Bronchial epithelial cell (primary cell): ENCODE results near the gene AMN. TPM values are rescaled to one million over a fixed set of nuclear protein-coding genes. Genes with fewer than 3 reads are reported as not detected.
A peak's percentile ranks its signal among the peaks of the same experiment; 100 is the strongest.

Experiments
- DNase-seq: peaks from one replicate; pipeline ENCODE4 v3.0.0-alpha.2; 2010; ENCODE audit warnings: low read depth
- FAIRE-seq: peaks from 2 replicates; lab custom pipeline; 2011; peaks lifted over from hg19 to GRCh38; lab: Jason Lieb, UNC
- H3K27me3 ChIP-seq: 2 replicates; pipeline ENCODE4 v1.5.1; 2011; ENCODE audit warnings: low read length; ENCODE audit not compliant: control insufficient read depth, insufficient read depth
- H3K36me3 ChIP-seq: 2 replicates; pipeline ENCODE4 v1.5.1; 2011; ENCODE audit warnings: low read length; ENCODE audit not compliant: control insufficient read depth, insufficient read depth
- H3K4me3 ChIP-seq: 2 replicates; pipeline ENCODE4 v1.5.1; 2011; ENCODE audit warnings: mild to moderate bottlenecking, low read depth, low read length, control low read depth
- CTCF ChIP-seq: IDR thresholded peaks from 2 replicates; pipeline ENCODE4 v1.5.1; 2011; ENCODE audit warnings: mild to moderate bottlenecking, moderate library complexity, low read length, control low read depth, inconsistent platforms; ENCODE audit not compliant: insufficient read depth, severe bottlenecking
- total RNA-seq: library from RNA; depleted of rRNA; stranded (reverse); fragments of >200 nt; gene quantifications from 2 replicates; pipeline ENCODE4 v1.2.1, GENCODE V29; 2014

Gene AMN
- total RNA-seq, 1 donor from 2014 or later, result 4.2 TPM

DNA sequence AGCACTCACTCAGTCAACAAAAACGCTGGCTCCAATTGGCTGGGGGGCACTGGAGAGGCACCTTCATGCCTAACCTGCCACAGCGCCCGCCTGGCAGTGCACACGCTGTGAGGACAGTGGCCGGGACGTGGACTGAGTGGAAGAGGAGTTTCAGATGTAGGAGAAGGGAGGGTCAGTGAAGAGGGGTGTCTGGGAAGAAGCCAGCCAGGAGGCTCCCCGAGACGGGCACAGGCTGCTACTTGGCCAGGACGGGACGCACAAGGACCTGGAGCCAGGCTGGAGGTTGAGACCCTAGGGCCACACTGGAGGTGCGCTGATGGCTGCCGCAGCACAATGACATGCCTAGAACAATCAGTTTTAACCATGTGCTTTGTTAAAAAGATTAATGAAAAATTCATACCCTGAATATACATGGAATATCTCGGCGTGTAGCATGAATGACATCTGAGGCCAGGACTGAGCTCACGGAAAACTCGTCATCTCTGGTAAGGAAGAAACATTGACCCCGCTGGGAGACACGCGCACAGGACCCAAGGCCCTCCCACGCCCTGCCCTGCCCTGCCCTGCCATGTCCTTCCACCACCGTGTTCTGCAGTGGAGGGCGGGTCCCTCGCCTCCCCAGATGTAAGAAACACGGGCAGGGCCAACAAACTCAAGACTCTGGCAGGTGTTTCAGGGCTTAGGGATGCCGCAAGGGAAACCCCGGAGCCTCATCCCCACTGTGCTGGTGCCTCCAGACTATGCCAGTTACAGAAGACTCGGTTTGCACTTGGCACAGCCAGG, 25.0 kb downstream of the AMN start:
- TF ChIP-seq CTCF, result no peak
- Histone ChIP-seq H3K4me3 (no peak overlapping the region), H3K36me3 (peaks cover 53% of the 10 kb centered on the region), H3K27me3 (no peaks in the 10 kb centered on the region)
- no peak for DNase-seq
- FAIRE-seq, result no peak

GRCh38 chr14:102948698-102949061, 26.2 kb downstream of the AMN start:
- H3K27me3 ChIP-seq, result no peaks in the 10 kb centered on the region
- DNase-seq, result no peak
- no peak for FAIRE-seq
- H3K36me3 ChIP-seq, result peaks cover 61% of the 10 kb centered on the region
- TF ChIP-seq CTCF, result no peak
- no peak overlapping the region for H3K4me3 ChIP-seq

DNA sequence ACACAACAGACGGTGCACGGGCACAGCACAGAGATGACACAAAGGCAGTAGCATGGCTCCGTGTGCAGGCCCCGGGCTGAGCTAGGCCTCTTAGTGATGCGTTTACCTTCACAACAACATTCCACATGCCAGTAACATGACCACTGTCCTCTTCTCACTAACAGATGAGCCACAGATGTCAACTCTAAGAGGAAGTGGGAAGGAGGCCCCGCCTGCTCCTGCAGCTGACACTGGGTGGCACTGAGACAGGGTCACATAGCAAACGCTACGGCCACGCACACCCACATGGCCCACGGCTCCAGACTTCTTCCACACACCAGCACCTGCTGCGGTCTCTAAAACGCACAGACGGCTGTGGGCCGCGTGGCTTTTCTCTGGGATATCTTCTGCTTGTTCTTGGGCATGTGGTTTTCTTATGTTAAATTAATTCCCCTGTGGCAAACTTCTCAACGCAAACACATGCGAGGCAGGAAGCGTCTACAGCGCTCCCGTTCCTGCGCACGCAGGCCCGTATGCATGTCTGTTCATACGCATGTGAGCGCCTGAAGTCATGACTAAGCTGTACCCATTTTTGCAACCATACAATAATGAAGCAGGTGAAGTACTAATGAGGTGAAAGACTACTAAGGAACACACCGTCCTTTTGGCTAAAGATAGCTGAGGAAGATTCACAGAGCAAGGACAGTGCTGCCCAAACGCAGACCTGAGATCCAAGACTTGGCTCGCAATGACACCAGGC, 26.8 kb downstream of the AMN start:
- peak; percentile 32 for FAIRE-seq
- DNase-seq, result no peak

DNA sequence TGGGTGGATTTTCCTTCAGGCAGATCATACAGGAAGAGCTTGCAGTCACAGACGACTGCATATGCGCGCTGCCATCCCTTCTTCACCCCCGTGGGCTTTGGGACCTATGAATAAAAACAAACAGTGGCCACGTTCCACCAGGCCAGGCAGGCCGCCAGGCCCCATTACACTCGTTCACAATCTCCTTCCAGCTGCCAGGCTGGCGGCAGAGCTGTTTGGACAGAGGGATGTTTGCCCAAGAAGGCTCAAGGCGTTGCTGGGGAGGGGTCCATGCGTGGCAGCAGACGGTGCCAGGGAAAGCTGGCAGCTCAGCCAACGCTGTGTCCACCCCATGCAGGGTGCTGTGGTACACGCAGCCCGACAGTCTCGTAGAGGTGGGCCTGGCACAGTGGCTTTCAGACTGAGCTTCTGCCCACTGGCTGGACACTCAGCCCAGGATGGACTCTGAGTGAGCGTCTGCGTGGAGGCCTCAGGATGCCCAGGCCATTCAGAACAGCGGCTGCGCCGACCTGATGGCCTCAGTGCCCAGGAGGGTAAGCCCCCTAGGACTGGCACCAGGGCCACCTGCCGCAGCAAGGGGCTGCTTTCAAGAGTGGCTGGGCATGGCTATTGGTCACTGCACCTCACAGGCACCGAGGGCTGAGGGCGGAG, 27.5 kb downstream of the AMN start:
- Histone ChIP-seq H3K4me3 (no peak overlapping the region), H3K36me3 (peaks cover 60% of the 10 kb centered on the region), H3K27me3 (no peaks in the 10 kb centered on the region)
- TF ChIP-seq CTCF, result no peak
- FAIRE-seq, result no peak
- DNase-seq, result no peak

More for the DNA sequence above, 26.8 kb downstream of the AMN start:
- Histone ChIP-seq H3K27me3 (no peaks in the 10 kb centered on the region), H3K4me3 (no peak overlapping the region), H3K36me3 (peaks cover 60% of the 10 kb centered on the region)
- no peak for TF ChIP-seq CTCF

- DNase-seq (no peak), FAIRE-seq (no peak)
- H3K36me3 ChIP-seq, result peaks cover 61% of the 10 kb centered on the region
- no peak for TF ChIP-seq CTCF
- H3K4me3 ChIP-seq, result no peak overlapping the region
- H3K27me3 ChIP-seq, result no peaks in the 10 kb centered on the region
These were observed 28.6 kb downstream of the AMN start for GRCh38 chr14:102951034-102951433.
